ENCODE data around the gene AGXT2.
"Not testable (repeated sequence)": the region's sequence is repeated elsewhere in the genome, so short reads cannot be mapped to it uniquely, and the experiment has no call there.

AGXT2 gene

DNA sequence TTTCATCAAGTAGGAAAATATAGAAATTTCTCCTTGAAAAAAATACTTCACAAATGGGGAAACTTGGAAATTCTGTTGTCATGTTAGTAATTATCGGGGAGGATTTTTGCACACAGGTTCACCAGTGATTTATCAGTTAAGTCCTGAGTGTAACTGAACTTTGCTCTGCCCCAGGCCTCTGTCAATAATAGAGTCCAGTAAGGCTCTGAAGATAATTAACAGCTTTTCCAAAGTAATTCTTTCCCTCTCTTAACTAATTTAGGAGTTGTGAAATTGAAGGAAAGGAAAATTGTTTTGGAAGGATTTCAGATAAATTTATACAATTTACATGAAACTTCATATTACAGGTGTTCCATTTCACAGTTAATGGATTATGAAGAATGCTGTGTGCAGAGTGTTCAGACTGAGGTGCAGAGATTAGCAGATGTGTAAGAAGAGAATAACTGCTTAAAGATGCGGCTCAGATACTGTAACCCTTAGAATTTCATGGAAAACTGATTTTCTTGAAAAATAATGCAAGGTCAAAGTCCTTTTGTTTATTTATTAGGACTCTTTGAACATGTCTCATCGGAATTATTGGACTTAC, 2.9 kb upstream of the AGXT2 start:
- no peak for DNase-seq (ENCODE audit: low spot score)

DNA sequence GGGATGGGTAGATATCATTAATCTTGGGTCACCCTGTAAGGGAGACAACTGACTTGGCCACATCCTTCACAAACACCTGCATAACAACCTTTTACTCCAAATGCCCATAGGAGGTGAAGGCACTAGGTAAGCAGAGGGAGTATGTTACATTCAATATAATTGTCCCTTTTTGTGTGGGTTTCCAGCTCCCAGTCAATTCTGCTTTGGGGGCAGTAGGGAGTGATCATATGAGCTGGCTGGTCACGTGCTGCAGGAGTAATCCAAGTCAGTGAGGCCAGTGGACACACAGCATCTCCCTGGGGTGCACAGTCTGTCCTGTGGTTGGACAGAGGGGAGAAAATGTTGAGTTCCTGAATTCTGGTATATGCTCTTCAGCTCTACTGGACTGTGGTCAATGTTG, 1.2 kb upstream of the AGXT2 start:
- DNase-seq (ENCODE audit: low spot score) = no peak

- no peak for DNase-seq (ENCODE audit: low spot score)
Measured at GRCh38 chr5:35046774-35047173, 975 bp downstream of the AGXT2 start.

GRCh38 chr5:35045280-35045679, 2.5 kb downstream of the AGXT2 start:
- DNase-seq (ENCODE audit: low spot score) = no peak

DNA sequence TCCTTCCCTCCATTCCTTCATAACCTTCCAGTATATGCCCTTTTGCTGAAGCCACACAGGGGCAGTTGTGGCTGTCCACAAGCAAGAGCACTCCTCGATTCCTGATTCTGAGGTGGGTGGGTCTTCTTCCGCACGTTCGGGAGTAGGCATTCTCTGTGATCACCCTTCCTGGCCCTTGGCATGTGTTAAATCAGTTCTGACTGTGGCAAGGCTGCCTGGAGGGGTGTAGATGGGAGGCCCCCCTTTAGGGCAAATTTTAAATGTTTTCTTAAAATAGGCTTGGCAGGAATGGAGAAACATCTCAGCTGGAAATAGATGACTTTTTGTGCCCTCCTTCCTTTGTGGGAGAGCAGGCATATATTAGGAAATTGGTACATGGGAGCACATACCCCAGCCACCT, 3.1 kb downstream of the AGXT2 start:
- DNase-seq (ENCODE audit: low spot score) = no peak

DNA sequence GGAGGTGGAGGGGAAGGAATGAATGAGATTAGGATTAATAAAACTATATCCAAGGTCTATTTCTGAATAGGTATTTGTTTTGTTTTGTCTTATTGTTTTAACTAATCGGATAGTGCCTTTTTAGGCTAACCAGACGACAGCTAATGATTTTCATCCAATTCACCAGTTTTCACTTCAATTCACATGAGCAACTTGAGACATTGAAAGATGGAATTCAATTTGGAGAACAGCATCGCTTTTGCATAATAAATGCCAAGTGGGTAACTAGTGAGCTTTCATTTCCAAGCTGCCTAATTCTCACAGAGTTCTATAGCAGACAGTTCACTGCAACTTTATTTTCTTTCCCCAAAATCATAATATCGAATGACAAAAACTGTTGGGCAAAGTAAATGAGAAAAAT, 5.0 kb downstream of the AGXT2 start:
- DNase-seq (ENCODE audit: low spot score) = no peak

- DNase-seq (ENCODE audit: low spot score) = no peak
Measured at GRCh38 chr5:35041261-35041660, 6.5 kb downstream of the AGXT2 start.

- DNase-seq (ENCODE audit: low spot score) = no peak
Measured at GRCh38 chr5:35038891-35039290, 8.9 kb downstream of the AGXT2 start.

DNA sequence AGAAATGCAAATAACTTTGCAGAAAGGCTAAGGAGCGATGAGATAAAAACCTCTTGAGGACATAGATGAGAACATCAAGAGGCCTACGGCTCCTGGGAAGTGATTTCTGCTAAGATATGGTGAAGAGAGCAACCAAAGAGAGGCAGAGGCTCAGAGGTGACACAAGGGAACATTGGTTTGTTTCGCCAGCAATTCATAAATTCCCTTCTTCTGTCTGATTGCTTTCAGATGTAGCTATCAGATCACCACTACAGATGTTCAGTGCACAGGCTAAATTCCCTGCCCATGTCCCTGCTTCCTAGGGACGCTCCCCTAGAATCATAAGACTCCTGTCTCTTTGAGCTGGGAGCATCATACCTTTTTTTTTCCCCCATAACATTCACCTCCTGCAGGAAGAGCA, 11.2 kb downstream of the AGXT2 start:
- DNase-seq (ENCODE audit: low spot score) = no peak

DNA sequence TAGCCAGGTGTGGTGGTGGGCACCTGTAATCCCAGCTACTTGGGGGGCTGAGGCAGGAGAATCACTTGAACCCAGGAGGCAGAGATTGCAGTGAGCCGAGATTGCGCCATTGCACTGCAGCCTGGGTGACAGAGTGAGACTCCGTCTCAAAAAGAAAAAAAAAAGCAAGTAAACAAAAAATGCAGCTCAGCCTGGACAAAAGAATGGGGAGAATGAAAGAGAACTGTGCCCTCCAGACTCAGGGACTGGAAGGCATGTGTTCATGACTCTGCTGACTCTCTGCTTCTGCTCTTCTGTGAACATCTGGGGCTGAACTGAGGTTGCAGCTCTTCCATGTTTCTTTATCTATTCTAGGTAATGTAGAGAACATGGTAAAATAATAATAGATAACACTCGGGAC, 11.8 kb downstream of the AGXT2 start:
- not testable (repeated sequence) for DNase-seq (ENCODE audit: low spot score)

GRCh38 chr5:35035271-35035670, 12.5 kb downstream of the AGXT2 start:
- no peak for DNase-seq (ENCODE audit: low spot score)

DNA sequence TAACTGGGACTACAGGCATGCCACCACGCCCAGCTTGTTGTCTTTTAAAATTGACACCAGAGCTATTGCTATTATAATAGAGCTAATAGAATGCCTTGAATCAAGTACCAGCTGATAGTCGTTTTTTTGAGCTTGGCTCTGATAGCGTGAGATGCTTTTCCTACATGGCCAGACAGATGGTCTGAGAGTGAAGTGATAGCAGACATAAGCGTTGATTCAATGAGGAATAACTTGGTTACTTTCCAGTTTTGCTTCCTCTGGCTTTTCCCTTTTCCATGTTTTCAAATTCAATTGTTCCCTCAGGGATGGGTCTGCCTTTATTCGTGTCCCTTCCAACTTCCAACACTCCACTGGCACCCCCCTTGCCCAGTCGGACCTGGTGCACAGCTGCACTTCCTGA, 15.4 kb downstream of the AGXT2 start:
- no peak for DNase-seq (ENCODE audit: low spot score)

DNA sequence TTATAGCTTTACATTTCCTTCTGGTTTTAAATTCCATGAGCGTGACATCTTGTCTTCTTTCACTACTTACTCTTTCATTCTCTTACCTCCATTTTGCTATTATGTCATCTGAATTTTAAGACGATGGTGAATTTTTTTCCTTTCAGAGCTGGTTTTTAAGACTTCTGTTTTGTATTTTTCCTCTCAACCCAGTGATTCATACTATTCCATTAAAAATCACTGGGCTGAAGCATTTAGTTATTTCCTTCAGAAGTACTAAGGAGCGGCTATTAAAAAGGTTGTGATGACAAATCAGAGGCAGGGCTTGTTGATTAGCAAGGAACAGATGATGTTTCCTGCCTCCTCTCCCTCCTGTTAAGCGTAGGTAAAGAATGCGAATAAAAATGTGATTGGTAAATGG, 16.5 kb downstream of the AGXT2 start:
- no peak for DNase-seq (ENCODE audit: low spot score)

DNA sequence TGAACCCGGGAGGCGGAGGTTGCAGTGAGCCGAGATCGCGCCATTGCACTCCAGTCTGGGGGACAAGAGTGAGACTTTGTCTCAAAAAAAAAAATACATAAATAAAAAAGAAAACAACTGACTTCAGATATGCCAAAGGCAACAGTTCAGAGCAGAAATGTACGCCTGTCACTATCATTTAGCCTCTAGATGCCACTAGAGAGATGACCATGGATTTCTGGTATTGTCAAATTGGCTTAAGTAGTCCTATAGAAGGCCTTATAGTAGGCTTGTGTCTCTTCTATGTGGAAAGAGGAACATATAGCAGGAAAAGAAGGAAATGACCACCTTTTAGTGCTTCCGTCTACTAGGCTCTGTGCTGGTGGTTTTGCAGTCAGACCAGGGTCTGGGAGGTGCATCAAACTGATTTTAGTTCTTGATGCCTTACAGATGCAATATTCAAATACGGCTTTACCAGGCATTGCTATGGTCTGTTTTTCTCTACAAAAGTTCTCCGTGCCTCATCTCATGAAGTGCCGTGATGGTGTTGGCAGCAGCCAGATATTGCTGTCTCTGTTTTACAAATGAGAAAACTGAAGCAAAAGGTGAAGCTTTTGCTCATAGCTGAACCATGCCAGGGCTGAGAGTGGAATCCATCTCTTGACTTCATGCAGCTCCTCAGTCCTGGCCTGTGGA, 17.2 kb downstream of the AGXT2 start:
- no peak for DNase-seq (ENCODE audit: low spot score)

- DNase-seq (ENCODE audit: low spot score) = no peak
Measured at GRCh38 chr5:35029333-35029732, 18.4 kb downstream of the AGXT2 start.

DNA sequence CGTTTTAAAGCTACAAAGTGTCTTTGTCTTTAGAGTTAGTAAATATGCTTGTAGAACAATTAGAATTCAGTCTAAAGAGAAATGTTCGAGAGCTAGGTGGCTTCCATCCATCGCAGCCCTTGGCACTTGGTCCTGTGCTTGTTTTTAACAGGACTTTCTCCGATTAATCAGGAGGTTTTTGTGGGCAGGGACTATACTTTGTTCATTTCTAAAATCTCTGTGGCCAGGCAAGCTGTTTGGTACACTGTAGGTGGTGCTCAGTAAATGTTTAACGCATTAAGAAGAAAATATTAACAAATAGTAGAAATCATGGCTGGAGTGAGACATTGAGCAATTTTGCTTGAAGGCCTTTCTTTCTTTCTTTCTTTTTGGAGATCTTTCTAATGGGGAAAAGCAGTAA, 20.8 kb downstream of the AGXT2 start:
- no peak for DNase-seq (ENCODE audit: low spot score)

DNA sequence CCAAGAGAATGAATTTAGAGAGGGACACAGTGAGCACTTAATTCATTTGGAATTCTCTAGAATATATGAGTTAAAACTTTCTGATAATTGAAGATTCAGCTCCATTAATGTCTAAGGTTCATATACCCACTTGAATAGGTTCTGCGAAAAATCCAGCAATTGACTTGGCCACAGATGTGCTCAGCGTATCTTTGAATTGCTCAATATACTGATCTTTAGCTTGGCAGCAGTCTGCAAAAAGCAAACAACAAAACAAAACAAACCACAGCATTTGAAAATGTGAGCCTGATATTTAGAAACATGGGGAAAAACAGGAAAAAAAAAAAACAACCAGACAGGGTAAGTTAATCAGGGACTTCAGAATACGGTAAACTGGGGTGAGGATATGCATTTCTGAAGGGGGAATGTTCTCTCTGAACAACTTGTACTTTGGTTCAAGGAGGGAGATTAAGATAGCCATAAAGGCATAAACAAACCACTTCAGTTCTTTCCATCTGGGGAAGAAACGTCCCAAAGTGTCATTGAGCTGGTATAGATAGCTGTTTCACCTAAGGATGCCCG, 21.4 kb downstream of the AGXT2 start:
- no peak for DNase-seq (ENCODE audit: low spot score)

GRCh38 chr5:35024911-35025510, 22.7 kb downstream of the AGXT2 start:
- DNase-seq (ENCODE audit: low spot score) = no peak

- DNase-seq (ENCODE audit: low spot score) = no peak
Measured at GRCh38 chr5:35023391-35024178, 24.2 kb downstream of the AGXT2 start.

DNA sequence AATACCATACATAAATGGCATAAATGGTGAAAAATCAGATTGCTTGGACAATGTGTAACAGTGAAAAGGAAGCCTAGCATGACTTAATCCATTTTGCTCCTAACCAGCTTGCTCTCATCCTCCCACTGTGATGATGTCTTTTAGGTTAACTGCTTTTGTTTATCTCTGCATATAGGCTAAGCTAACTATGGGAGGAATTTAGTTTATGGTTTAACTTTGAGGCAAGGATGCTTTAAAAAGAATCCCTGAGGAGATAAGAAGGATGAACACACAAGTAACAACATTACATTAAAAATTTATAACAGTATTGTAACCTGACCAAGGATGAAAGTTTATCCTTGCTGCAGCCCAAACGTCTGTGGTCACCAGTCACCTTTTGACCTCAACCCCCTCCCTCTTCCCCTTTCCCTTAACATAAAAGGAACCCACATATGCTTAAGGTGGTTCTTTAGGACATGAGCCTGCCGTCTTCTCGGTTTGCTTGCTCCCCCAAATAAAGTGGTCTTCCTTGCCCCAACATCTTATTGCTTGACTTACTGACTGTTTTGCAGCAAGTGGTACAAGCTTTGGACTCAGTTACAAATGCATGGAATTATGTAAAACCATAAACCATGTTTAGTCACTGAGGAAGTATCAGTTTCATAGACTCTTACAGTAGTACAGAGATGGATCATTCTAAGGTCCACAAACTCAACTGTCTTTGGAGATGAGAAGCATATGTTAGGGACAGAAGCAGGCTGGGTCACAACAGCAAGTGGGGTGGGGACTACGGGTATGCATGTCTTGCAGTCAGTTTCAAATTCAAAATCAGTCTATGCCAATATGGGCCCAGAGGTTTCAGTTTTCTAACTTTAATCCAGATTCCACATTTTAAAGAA, 31.3 kb downstream of the AGXT2 start:
- no peak for DNase-seq (ENCODE audit: low spot score)

DNA sequence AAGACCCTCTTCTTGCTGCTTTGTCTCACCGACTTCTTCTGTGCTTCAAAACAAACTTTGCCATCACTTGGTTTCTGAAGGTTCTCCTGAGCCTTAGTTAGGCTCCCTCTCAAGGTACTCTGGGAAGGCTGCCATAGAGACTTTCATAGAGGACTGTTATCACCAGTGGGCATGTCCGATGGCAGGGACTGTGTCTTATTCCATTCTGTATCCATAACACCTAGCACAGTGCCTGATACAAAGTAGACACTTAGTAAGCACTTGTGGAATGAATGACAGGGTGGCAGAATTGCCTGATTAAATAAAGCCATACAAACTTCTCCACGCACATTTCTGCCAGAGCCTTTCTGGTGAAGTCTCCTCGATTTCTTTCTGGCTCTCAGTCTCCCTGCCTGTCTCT, 32.7 kb downstream of the AGXT2 start:
- DNase-seq (ENCODE audit: low spot score) = no peak

DNA sequence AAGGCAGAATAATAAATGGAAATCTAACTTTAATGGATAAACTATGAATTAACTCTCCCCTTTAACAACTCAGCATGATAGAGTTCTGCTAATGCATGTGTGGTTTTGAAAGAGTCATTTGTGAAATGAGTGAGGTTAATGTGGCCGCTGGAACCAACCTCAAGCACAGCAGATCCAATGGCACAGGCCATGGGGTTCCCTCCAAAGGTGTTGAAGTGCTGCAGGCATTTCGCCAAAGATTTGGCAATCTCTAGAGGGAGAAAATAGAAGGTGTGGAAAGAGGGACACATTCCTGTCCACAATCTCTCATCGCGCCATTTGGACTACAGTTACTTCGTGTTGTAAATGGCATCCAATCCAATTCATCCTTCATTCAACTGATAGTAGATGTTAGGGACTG, 35.0 kb downstream of the AGXT2 start:
- no peak for DNase-seq (ENCODE audit: low spot score)

Data from activated CD4-positive, alpha-beta T cell treated with anti-CD3 and anti-CD28 coated beads, Interleukin-2, Interleukin-4, amounts not matched to agents 100 ng/mL and 50 ng/mL, durations not matched to agents 16 hours and 8 hours (primary cell).